Natural killer cell treated with Interleukin-12 subunit alpha and Interleukin-12 subunit beta and Interleukin-15 and Interleukin-18, amount 100 ng/mL, for 72 hours (primary cell): ENCODE data around the gene P4HA1. TPM values are rescaled to one million over a fixed set of nuclear protein-coding genes. Genes with fewer than 3 reads are reported as not detected.

Experiments
- total RNA-seq, 2 donors: library from RNA; stranded (reverse); gene quantifications; one replicate each; pipeline ENCODE4 v1.2.3, GENCODE V29; 2022

P4HA1 gene
- total RNA-seq, 2 donors from 2014 or later, result 30.8 to 61.1 TPM

Other genes starting within 250 kb of the P4HA1 start
- gene OIT3, start 203.1 kb downstream of the P4HA1 start, total RNA-seq, result not detected
- gene PLA2G12B, start 142.1 kb downstream of the P4HA1 start, total RNA-seq, result not detected
- 1 to 10 TPM; 1.1 to 1.3 TPM for gene NUDT13, start 13.6 kb upstream of the P4HA1 start, total RNA-seq
- gene ECD, start 71.1 kb upstream of the P4HA1 start, total RNA-seq, result 10 to 100 TPM; 38.8 to 42.0 TPM
- 10 to 100 TPM; 12.3 to 13.4 TPM for gene FAM149B1, start 71.3 kb upstream of the P4HA1 start, total RNA-seq
- gene DNAJC9, start 150.4 kb upstream of the P4HA1 start, total RNA-seq, result 10 to 100 TPM; 38.8 to 68.9 TPM
- gene MRPS16, start 155.8 kb upstream of the P4HA1 start, total RNA-seq, result 100 to 1,000 TPM in 1 of 2 donors, 10 to 100 TPM in 1; 83.1 to 118 TPM